GM12892 (cell line): Measurements from ENCODE around the gene UEVLD.

Source experiments
- POLR2A ChIP-seq: IDR thresholded peaks from 2 replicates; pipeline ENCODE4 v1.6.1; 2011; ENCODE audit warnings: low read depth, low read length, control low read depth
- TAF1 ChIP-seq: IDR thresholded peaks from 2 replicates; pipeline ENCODE4 v1.6.1; 2011; ENCODE audit warnings: low read depth, mild to moderate bottlenecking, control low read depth, low read length, borderline replicate concordance

DNA sequence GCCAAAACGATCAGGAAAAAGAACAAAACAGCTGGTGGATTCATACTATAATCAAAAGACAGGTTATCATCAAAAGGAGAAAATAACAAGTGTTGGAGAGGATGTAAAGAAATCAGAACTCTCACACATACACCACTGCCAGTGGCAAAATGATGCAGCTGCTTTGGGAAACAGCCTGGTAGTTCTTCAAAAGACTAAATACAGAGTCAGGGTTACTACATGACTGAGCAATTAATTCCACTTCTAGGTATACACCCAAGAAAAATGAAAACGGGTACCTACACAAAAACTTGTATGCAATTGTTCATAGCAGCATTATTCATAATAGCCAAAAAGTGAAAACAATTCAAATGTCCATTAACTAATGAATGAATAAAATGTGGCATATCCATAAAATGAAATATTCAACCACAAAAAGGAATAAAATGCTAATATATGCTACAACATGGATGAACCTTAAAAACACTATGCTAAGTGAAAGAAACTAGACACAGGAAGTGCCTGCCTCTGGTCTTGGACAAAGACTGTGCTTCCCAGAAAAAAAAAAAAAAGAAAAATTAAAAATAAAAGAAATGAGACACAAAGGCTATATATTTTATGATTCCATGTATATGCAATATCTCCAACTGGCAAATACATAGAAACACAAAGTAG lies 8.3 kb downstream of the UEVLD start:
- TF ChIP-seq TAF1 (no peak), POLR2A (no peak)
